Mucosa of gallbladder (tissue), 1 donor: Measurements from ENCODE around the gene ERCC4. TPM values are rescaled to one million over a fixed set of nuclear protein-coding genes. Genes with fewer than 3 reads are reported as not detected.

Experiments
- DNase-seq: peaks from one replicate; pipeline ENCODE4 v3.0.0-alpha.2; 2020; ENCODE audit warnings: low spot score
- total RNA-seq: library from RNA; stranded (reverse); gene quantifications from one replicate; pipeline ENCODE4 v1.2.1, GENCODE V29; 2021
- donor health status: DM: no; HTN: no; CAD: no.

ERCC4 gene
- total RNA-seq, 1 donor from 2014 or later = 11.9 TPM

GRCh38 chr16:13994239-13995106, 74.5 kb downstream of the ERCC4 start:
- DNase-seq = peak; percentile 36

GRCh38 chr16:13995194-13995593, 75.2 kb downstream of the ERCC4 start:
- DNase-seq = no peak

- DNase-seq = no peak
Observed at GRCh38 chr16:13996778-13997288, 76.9 kb downstream of the ERCC4 start.

GRCh38 chr16:13997526-13997925, 77.6 kb downstream of the ERCC4 start:
- DNase-seq = no peak

DNA sequence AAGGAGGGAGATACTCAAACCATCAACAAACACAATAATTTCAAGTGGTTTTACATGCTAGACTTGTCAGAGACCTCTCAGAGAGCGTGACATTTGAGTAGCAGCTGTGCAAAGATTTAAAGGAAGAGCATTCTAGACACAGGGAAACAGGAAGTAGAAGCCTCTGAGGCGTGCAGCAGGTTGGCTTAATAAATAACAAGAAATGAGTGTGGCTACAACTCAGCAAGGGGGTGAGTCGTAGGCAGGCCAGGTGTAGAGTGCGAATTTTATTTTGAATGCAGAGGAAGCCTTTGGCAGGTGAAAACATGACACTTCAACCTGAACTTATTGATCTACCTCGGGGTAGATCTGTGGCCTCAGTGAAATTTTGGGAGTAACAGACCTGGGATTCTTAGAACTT, 78.0 kb downstream of the ERCC4 start:
- DNase-seq = peak; percentile 42

DNA sequence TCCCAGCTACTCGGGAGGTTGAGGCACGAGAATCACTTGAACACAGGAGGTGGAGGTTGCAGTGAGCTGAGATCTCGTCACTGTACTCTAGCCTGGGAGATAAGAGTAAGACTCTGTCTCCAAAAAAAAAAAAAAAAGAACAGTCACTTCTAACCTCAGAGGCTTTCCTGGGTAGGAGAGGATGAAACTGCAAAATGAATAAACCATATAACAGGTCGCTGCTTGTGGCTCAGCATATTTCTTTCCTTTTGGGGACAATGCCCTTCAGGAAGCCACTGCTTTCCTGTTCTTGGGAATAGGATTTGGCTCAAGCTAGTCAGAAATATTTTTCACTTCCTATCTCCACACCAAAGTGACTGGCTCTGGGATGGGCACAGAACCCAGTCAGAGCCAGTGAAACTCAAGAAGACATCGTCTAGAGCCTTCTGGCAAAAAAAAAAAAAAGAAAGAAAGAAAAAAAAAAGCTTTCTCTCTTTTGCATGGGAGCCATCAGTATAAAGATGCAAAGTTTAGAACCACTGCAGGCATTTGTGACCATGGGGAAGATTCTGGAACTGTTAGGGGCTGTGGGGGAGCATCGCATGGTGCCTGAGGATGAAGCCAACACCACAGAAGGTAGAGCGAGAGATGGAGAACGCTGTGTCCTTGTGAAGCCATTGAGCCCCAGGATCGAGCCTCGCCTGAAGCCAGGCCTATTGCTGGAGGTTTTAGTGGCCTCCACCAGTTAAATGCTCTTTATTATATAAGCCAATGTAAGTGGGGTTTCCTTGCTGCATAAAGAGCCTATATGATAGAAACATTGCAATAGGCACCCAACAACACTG, 79.3 kb downstream of the ERCC4 start:
- no peak for DNase-seq

DNA sequence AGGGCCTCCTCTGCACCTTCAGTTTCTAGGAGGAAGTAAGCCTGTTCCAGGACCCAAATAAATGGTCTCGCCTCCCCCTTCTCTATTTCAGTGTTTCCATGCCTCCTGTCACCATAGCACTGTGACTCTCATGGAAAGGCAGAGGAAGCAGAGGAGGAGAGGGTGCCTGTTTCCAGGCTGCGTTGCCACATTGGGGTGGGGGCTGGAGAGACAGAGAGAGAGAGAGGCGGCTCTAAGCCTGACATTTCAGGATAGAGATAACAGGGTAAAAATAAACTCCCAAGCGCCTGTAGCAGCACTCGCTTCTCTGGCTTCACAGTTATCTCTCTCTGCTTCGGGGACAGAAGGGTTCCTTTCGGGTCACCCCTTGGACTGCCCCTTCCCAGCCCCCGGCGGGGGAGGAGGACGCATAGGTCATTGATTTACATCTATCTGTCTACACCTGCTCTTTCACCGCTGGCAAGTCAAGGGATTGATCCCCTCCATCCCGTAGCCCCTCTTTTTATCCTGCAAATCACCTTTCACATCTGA, 80.0 kb downstream of the ERCC4 start:
- DNase-seq = no peak

DNA sequence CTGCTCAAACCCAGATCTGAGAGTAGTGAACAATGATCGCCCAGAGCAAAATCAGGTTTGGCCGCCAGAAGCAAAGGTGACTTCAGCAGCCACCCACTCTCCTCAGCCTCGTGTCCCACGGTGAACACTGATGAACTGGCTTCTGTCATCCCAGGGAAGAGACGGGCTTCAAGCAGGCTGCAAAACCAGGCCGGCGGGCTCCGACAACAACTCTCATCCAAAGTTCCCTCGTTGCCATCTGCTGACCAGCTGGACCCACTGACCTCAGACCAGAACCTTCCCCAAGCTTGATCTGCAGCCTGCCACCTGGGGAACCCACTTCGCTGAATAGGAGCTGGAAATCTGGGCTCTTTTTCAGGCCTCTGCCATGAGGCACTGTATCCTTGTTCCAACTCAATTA, 81.6 kb downstream of the ERCC4 start:
- no peak for DNase-seq

Other genes starting within 250 kb of the ERCC4 start
- 46.6 TPM for gene MRTFB, start 151.2 kb downstream of the ERCC4 start, total RNA-seq